H1 (cell line): Measurements from ENCODE around the gene KCNE4. TPM values are rescaled to one million over a fixed set of nuclear protein-coding genes. Genes with fewer than 3 reads are reported as not detected.

Experiments
- CTCF ChIA-PET: fragments of 300-600 bp; sonication (Branson Sonifier 250); formaldehyde crosslinking; loops from one replicate; lab custom pipeline; 2021; ENCODE audit not compliant: partially characterized antibody; lab: Charles Lee
- POLR2A ChIA-PET: fragments of 300-600 bp; sonication (Branson Sonifier 250); formaldehyde crosslinking; loops from one replicate; lab custom pipeline; 2021; ENCODE audit warnings: inconsistent platforms; ENCODE audit not compliant: partially characterized antibody; lab: Charles Lee
- DNase-seq, 2 experiments: peaks; one replicate each; pipeline versions ENCODE4 v3.0.0 to v3.0.0-alpha.2; 2010 to 2022; ENCODE audit warnings: low spot score in 2 of 2, low read depth in 1 of 2, mixed read lengths in 1 of 2
- FAIRE-seq: peaks from 2 replicates; lab custom pipeline; 2011; peaks lifted over from hg19 to GRCh38; lab: Jason Lieb, UNC
- H2AFZ ChIP-seq: 2 replicates; pipeline ENCODE4 v1.8.1; 2012; ENCODE audit warnings: low read length, inconsistent platforms
- H2AK5ac ChIP-seq: 2 replicates; pipeline ENCODE4 v1.6.1; 2013; ENCODE audit warnings: low read depth, low read length
- H2BK120ac ChIP-seq: replicated peaks from 2 replicates; pipeline ENCODE3; 2013; ENCODE audit warnings: low read depth, low read length, inconsistent platforms
- H2BK12ac ChIP-seq: 2 replicates; pipeline ENCODE4 v1.6.1; 2013; ENCODE audit warnings: low read depth, low read length
- H2BK15ac ChIP-seq: 2 replicates; pipeline ENCODE4 v1.6.1; 2013; ENCODE audit warnings: low read length
- H2BK20ac ChIP-seq: 2 replicates; pipeline ENCODE4 v1.6.1; 2013; ENCODE audit warnings: low read length
- H2BK5ac ChIP-seq: 2 replicates; pipeline ENCODE4 v1.6.1; 2013; ENCODE audit warnings: low read depth, low read length
- H3K14ac ChIP-seq: 2 replicates; pipeline ENCODE4 v1.6.1; 2013; ENCODE audit warnings: inconsistent platforms; ENCODE audit not compliant: insufficient read length
- H3K18ac ChIP-seq: 2 replicates; pipeline ENCODE4 v1.6.1; 2013; ENCODE audit warnings: low read length; ENCODE audit errors: extremely low read depth
- H3K23ac ChIP-seq: 2 replicates; pipeline ENCODE4 v1.6.1; 2013; ENCODE audit warnings: inconsistent platforms; ENCODE audit not compliant: insufficient read length
- H3K23me2 ChIP-seq: 2 replicates; pipeline ENCODE4 v1.6.1; 2013; ENCODE audit warnings: low read depth, low read length
- H3K27ac ChIP-seq: 2 replicates; pipeline ENCODE4 v1.6.1; 2011; ENCODE audit warnings: low read depth, low read length, inconsistent platforms
- H3K27me3 ChIP-seq, 4 experiments: replicated peaks in 1 of 4; 1 replicate in 1 of 4; 2 replicates in 3 of 4; pipeline versions ENCODE4 v1.6.1 to v1.8.1; 2011 to 2013; ENCODE audit warnings: low read length in 3 of 4, mild to moderate bottlenecking in 3 of 4, inconsistent platforms in 2 of 4, mixed read lengths in 2 of 4, moderate library complexity in 1 of 4; ENCODE audit not compliant: control insufficient read depth in 3 of 4, insufficient read depth in 3 of 4; ENCODE audit errors: extremely low read depth in 1 of 4
- H3K36me3 ChIP-seq, 4 experiments: 2 replicates each; pipeline versions ENCODE4 v1.6.1 to v1.8.1; 2011 to 2013; ENCODE audit warnings: mild to moderate bottlenecking in 4 of 4, low read length in 3 of 4, moderate library complexity in 2 of 4, control low read depth in 1 of 4, inconsistent platforms in 1 of 4; ENCODE audit not compliant: insufficient read depth in 4 of 4, control insufficient read depth in 2 of 4
- H3K4ac ChIP-seq: replicated peaks from 2 replicates; pipeline ENCODE3; 2013; ENCODE audit warnings: low read length, low read depth, mixed read lengths, inconsistent platforms; ENCODE audit not compliant: insufficient read length
- H3K4me1 ChIP-seq, 4 experiments: replicated peaks in 1 of 4; 1 replicate in 1 of 4; 2 replicates in 3 of 4; pipeline versions ENCODE4 v1.6.1 to v1.8.1; 2011 to 2013; ENCODE audit warnings: low read length in 3 of 4, inconsistent platforms in 2 of 4, mixed read lengths in 1 of 4; ENCODE audit not compliant: insufficient read depth in 4 of 4, control insufficient read depth in 3 of 4
- H3K4me2 ChIP-seq, 2 experiments: 2 replicates each; pipeline versions ENCODE4 v1.6.1 to v1.8.1; 2011 to 2013; ENCODE audit warnings: low read depth in 2 of 2, low read length in 2 of 2, control low read depth in 1 of 2, inconsistent platforms in 1 of 2, mild to moderate bottlenecking in 1 of 2; ENCODE audit not compliant: insufficient read depth in 1 of 2
- H3K4me3 ChIP-seq, 4 experiments: fragments of 200-600, 300-600 bp in 1 of 4; sonication (generic), shearing (Covaris generic), sonication (Bioruptor Twin) in 1 of 4; 2 replicates each; pipeline versions ENCODE4 v1.5.1 to v1.8.1; 2011 to 2016; ENCODE audit warnings: low read length in 4 of 4, low read depth in 3 of 4, control low read depth in 2 of 4, inconsistent platforms in 2 of 4, mild to moderate bottlenecking in 2 of 4, mixed read lengths in 1 of 4, moderate library complexity in 1 of 4; ENCODE audit not compliant: insufficient read depth in 2 of 4; ENCODE audit errors: extremely low read depth in 1 of 4
- H3K56ac ChIP-seq: replicated peaks from 2 replicates; pipeline ENCODE3; 2013; ENCODE audit warnings: low read depth, mild to moderate bottlenecking, mixed read lengths, low read length, inconsistent platforms; ENCODE audit not compliant: insufficient read length
- H3K79me1 ChIP-seq: 2 replicates; pipeline ENCODE4 v1.6.1; 2013; ENCODE audit warnings: low read depth, low read length, control low read depth
- H3K79me2 ChIP-seq, 2 experiments: 2 replicates each; pipeline versions ENCODE4 v1.6.1 to v1.8.1; 2012 to 2013; ENCODE audit warnings: low read length in 2 of 2, mild to moderate bottlenecking in 2 of 2, inconsistent platforms in 1 of 2; ENCODE audit not compliant: insufficient read depth in 2 of 2, control insufficient read depth in 1 of 2
- H3K9ac ChIP-seq, 4 experiments: replicated peaks in 1 of 4; 1 replicate in 1 of 4; 2 replicates in 3 of 4; pipeline versions ENCODE4 v1.6.1 to v1.8.1; 2011 to 2013; ENCODE audit warnings: low read depth in 3 of 4, low read length in 3 of 4, control low read depth in 2 of 4, mild to moderate bottlenecking in 2 of 4, moderate library complexity in 2 of 4, inconsistent platforms in 1 of 4; ENCODE audit errors: extremely low read depth in 1 of 4
- H3K9me3 ChIP-seq, 2 experiments: 2 replicates each; pipeline versions ENCODE4 v1.6.1 to v1.8.1; 2012 to 2013; ENCODE audit warnings: mild to moderate bottlenecking in 2 of 2, moderate library complexity in 2 of 2, control low read depth in 1 of 2, inconsistent platforms in 1 of 2, low read depth in 1 of 2, low read length in 1 of 2, mixed read lengths in 1 of 2; ENCODE audit not compliant: insufficient read depth in 2 of 2
- H4K20me1 ChIP-seq, 2 experiments: replicated peaks in 1 of 2; 2 replicates each; pipeline versions ENCODE3 to v1.8.1; 2011 to 2013; ENCODE audit warnings: inconsistent platforms in 2 of 2, low read length in 2 of 2, mild to moderate bottlenecking in 1 of 2; ENCODE audit not compliant: insufficient read depth in 2 of 2, control insufficient read depth in 1 of 2
- H4K5ac ChIP-seq: 2 replicates; pipeline ENCODE4 v1.6.1; 2013; ENCODE audit warnings: low read length, low read depth, mixed read lengths, inconsistent platforms; ENCODE audit not compliant: insufficient read length
- H4K8ac ChIP-seq: 2 replicates; pipeline ENCODE4 v1.8.0; 2013; ENCODE audit warnings: mild to moderate bottlenecking, moderate library complexity, low read length, inconsistent platforms; ENCODE audit not compliant: insufficient read depth; ENCODE audit errors: extremely low read depth
- H4K91ac ChIP-seq: replicated peaks from 2 replicates; pipeline ENCODE3; 2013; ENCODE audit warnings: low read length, mixed read lengths, inconsistent platforms; ENCODE audit not compliant: insufficient read length
- FOSL1 ChIP-seq: IDR thresholded peaks from 2 replicates; pipeline ENCODE4 v1.6.1; 2011; ENCODE audit warnings: mild to moderate bottlenecking, low read depth, low read length, moderate library complexity; ENCODE audit not compliant: insufficient read depth
- WGBS, 2 experiments: shearing (Covaris generic) in 1 of 2; methylation state at CpG; one replicate each; pipeline versions ENCODE4 v1.1.6 to v1.1.7; 2013 to 2015; ENCODE audit warnings: low lambda C conversion rate in 2 of 2, mixed read lengths in 2 of 2, inconsistent platforms in 1 of 2, low coverage in 1 of 2, missing lambda C conversion rate in 1 of 2; ENCODE audit not compliant: insufficient replicate concordance in 2 of 2, insufficient coverage in 1 of 2, insufficient read length in 1 of 2; ENCODE audit errors: extremely low coverage in 1 of 2, missing lambda C conversion rate in 1 of 2; 5-methylcytosine and 5-hydroxymethylcytosine counted together
- polyA plus RNA-seq, 7 experiments: library from polyadenylated mRNA; depleted of rRNA in 3 of 7; stranded (reverse) in 5 of 7; unstranded in 2 of 7; fragments of >200 nt in 5 of 7; fragments of 200-250 nt in 2 of 7; gene quantifications; 1 replicate in 5 of 7; 2 replicates in 1 of 7; 4 replicates in 1 of 7; pipeline versions ENCODE4 v1.2.1 to v1.2.3, GENCODE V29; 2011 to 2013; ENCODE audit warnings: missing spikeins in 2 of 7, mixed read lengths in 2 of 7
- total RNA-seq: library from RNA; stranded (reverse); fragmentation: NEBNext Ultra II Directional; extraction: Animal tissue kit (Norgen Biotek cat#: 25700); gene quantifications from 2 replicates; pipeline ENCODE4 v1.2.1, GENCODE V29; 2021

KCNE4 gene
- total and polyA plus RNA-seq, 2 of the 8 experiments (the other 6 are each of a cell fraction or from before 2014, with no cell fraction given) = 0.08 to 0.09 TPM

DNA sequence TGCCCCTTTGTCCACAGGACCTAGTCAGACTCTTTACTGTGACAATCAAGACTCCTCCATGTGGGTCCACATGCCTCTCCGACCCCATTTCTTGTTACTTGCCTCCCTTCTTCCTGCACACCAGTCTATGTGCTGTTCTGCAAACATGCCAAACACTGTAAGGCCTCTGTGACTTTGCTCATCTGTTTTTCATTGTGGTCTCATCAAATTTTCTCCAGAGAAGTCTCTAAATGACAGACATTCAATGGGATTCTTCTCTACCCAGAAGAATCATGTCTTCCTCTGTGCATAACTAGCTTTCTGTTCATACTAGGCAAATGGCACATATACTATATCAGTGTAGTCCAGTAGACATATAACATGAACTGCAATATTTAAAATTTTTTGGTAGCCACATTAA is 43.0 kb upstream of the KCNE4 start:
- H4K91ac ChIP-seq = no peak overlapping the region
- H2BK15ac ChIP-seq = no peak overlapping the region
- no peaks in the 10 kb centered on the region for H4K20me1 ChIP-seq
- no peak overlapping the region for H2AFZ ChIP-seq
- CTCF ChIA-PET = no interaction called here
- POLR2A ChIA-PET = no interaction called here
- no peak overlapping the region for H2BK20ac ChIP-seq
- no peak overlapping the region for H3K4me3 ChIP-seq
- H3K4me2 ChIP-seq = no peak overlapping the region
- H2BK12ac ChIP-seq = no peak overlapping the region
- FAIRE-seq (no peak), DNase-seq (no peak)
- no peaks in the 10 kb centered on the region for H3K36me3 ChIP-seq
- no peaks in the 10 kb centered on the region for H3K27me3 ChIP-seq
- no peak overlapping the region for H2AK5ac ChIP-seq
- H3K14ac ChIP-seq = no peak overlapping the region
- H3K56ac ChIP-seq = no peak overlapping the region
- H2BK5ac ChIP-seq = no peak overlapping the region
- no peak overlapping the region for H3K9ac ChIP-seq
- H3K27ac ChIP-seq = no peak overlapping the region
- H4K8ac ChIP-seq = no peak overlapping the region
- H3K23me2 ChIP-seq = no peaks in the 10 kb centered on the region
- no peak overlapping the region for H4K5ac ChIP-seq
- H3K4me1 ChIP-seq = no peaks in the 10 kb centered on the region
- no peaks in the 10 kb centered on the region for H3K79me2 ChIP-seq
- H3K9me3 ChIP-seq = no peaks in the 10 kb centered on the region
- H3K18ac ChIP-seq = no peak overlapping the region
- 100% methylated on average over 1 of the region's 1 CpG; no CpG with 5 or more reads in 1 of the 2 experiments for WGBS, 2 experiments
- no peak overlapping the region for H2BK120ac ChIP-seq
- H3K79me1 ChIP-seq = no peaks in the 10 kb centered on the region
- no peak overlapping the region for H3K23ac ChIP-seq
- no peak overlapping the region for H3K4ac ChIP-seq
- TF ChIP-seq FOSL1 = no peak
